HepG2 (cell line): ENCODE measurements around the gene KRTCAP2. TPM values are rescaled to one million over a fixed set of nuclear protein-coding genes. Genes with fewer than 3 reads are reported as not detected.

ENCODE experiments used
- CBX5 ChIP-seq: sonication (generic); formaldehyde crosslinking; IDR thresholded peaks from 2 replicates; pipeline ENCODE4 v1.4.0; 2020; ENCODE audit warnings: missing genetic modification reagents, borderline replicate concordance
- HOXA3 ChIP-seq: sonication (generic); formaldehyde crosslinking; IDR thresholded peaks from 2 replicates; pipeline ENCODE4 v1.5.0; 2020; ENCODE audit warnings: missing genetic modification reagents
- MIER3 ChIP-seq: IDR thresholded peaks from 2 replicates; pipeline ENCODE4 v1.6.1; 2016; ENCODE audit warnings: missing compliant biosample characterization, borderline replicate concordance
- SAP130 ChIP-seq: IDR thresholded peaks from 2 replicates; pipeline ENCODE4 v1.6.1; 2016; ENCODE audit warnings: low read depth
- SMAD3 ChIP-seq: sonication (generic); formaldehyde crosslinking; IDR thresholded peaks from 2 replicates; pipeline ENCODE4 v1.4.0; 2020; ENCODE audit warnings: missing genetic modification reagents
- SUZ12 ChIP-seq: fragments of 150-350 bp; IDR thresholded peaks from 2 replicates; pipeline ENCODE4 v1.6.1; 2014; ENCODE audit warnings: low read depth, low read length
- TEAD3 ChIP-seq: optimal IDR thresholded peaks from 2 replicates; pipeline ENCODE3; 2016; ENCODE audit warnings: borderline replicate concordance
- XRCC5 ChIP-seq: fragments of 200-400 bp; formaldehyde crosslinking; optimal IDR thresholded peaks from 2 replicates; pipeline ENCODE3; 2017; ENCODE audit warnings: mild to moderate bottlenecking, low read length
- YY1 ChIP-seq: IDR thresholded peaks from 2 replicates; pipeline ENCODE4 v1.6.1; 2011; ENCODE audit warnings: low read length, low read depth, moderate library complexity, mild to moderate bottlenecking; ENCODE audit not compliant: insufficient read depth, insufficient replicate concordance
- ZNF264 ChIP-seq: sonication (generic); formaldehyde crosslinking; IDR thresholded peaks from 2 replicates; pipeline ENCODE4 v1.4.0; 2020; ENCODE audit warnings: missing genetic modification reagents
- ZNF891 ChIP-seq: sonication (generic); formaldehyde crosslinking; IDR thresholded peaks from 2 replicates; pipeline ENCODE4 v1.5.0; 2020; ENCODE audit warnings: mild to moderate bottlenecking, missing genetic modification reagents
- polyA plus RNA-seq, 8 experiments: library from polyadenylated mRNA; depleted of rRNA in 3 of 8; stranded (reverse) in 7 of 8; unstranded in 1 of 8; fragments of >200 nt; fragmentation: Illumina TruSeq in 4 of 8; extraction: Trizol in 4 of 8; gene quantifications; 2 replicates each; pipeline versions ENCODE4 v1.2.1 to v1.2.3, GENCODE V29; 2011 to 2016; ENCODE audit warnings: low read depth in 4 of 8, missing spikeins in 1 of 8, mixed read lengths in 1 of 8; ENCODE audit not compliant: insufficient read depth in 1 of 8
- total RNA-seq, 5 experiments: library from RNA; depleted of rRNA; stranded (reverse); fragments of >200 nt; fragmentation: Illumina TruSeq; extraction: Trizol; gene quantifications; 2 replicates each; pipeline ENCODE4 v1.2.3, GENCODE V29; 2016; ENCODE audit warnings: low read depth in 1 of 5
- TF ChIP-seq, protein P1 (sequence below): sonication (generic); formaldehyde crosslinking; IDR thresholded peaks from 2 replicates; pipeline ENCODE4 v1.8.0; 2022; ENCODE audit warnings: missing genetic modification reagents, mild to moderate bottlenecking, inconsistent platforms, borderline replicate concordance
- TF ChIP-seq, protein P2 (sequence below): sonication (generic); formaldehyde crosslinking; IDR thresholded peaks from 2 replicates; pipeline ENCODE4 v1.8.0; 2022; ENCODE audit warnings: mild to moderate bottlenecking, missing genetic modification reagents, borderline replicate concordance
- TF ChIP-seq, protein P3 (sequence below): sonication (generic); formaldehyde crosslinking; IDR thresholded peaks from 2 replicates; pipeline ENCODE4 v1.5.0; 2020; ENCODE audit warnings: missing genetic modification reagents, mild to moderate bottlenecking, borderline replicate concordance
- TF ChIP-seq, protein P4 (sequence below): sonication (generic); formaldehyde crosslinking; IDR thresholded peaks from 2 replicates; pipeline ENCODE4 v1.9.0; 2022; ENCODE audit warnings: missing genetic modification reagents, mild to moderate bottlenecking, borderline replicate concordance
- TF ChIP-seq, protein P5 (sequence below): sonication (generic); formaldehyde crosslinking; IDR thresholded peaks from 2 replicates; pipeline ENCODE4 v1.4.0; 2020; ENCODE audit warnings: missing genetic modification reagents, borderline replicate concordance

The KRTCAP2 gene
- total and polyA plus RNA-seq, 2 of the 13 experiments (the other 11 are each of a cell fraction or from before 2014, with no cell fraction given), result 77.3 to 79.4 TPM

DNA sequence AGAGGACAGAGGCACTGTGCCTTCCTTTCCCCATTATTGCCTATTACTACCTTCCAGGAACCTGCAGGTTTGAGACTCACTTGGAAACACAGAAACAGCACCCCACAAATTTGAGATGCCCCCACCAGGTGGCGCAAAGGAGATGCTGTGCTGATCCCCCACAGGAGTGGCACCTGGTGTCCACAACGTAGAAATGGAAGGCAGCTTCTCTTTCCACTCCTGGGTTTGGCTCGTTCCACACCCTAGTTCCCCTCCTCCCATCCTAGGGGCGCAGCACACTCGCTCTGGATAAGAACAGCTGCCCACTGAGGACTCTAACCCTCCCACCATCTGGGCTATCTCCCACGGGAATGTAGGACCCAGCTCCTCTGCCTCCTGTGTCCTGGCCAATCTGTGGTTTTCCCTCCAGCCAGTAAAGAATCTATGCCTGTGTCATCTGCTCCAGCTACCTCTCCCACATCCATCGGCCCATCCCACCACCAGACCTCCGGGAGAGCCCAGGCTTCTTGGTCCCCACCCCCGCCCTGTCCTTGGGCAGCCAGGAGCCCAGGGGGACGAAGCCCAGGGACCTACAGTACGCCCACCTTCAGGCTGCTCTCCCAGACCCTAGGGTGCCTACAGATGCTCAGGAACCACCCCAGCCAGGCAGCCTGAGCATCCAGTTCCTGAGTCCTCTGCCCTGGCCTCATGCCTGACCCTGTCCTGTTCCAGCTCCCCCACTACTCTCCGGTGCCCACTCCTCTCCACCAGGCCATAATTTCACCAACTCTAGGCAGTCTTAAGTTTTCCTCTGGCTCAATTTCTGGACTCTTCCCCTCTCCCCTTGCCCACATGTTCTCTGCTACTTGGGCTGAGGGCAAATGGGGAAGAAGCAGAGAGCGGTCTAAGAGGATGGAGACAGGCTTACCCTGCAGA, 34.0 kb upstream of the KRTCAP2 start (continued):
- TF ChIP-seq XRCC5, result peak; percentile 73
- TF ChIP-seq YY1, result peak; percentile 29
- TF ChIP-seq SAP130, result peak; percentile 59
- TF ChIP-seq HOXA3 (CRISPR knock-in tag), result peak; percentile 6; the same call in 1 of the 2 replicates
- 0 out of 2 replicates have a peak, but pooled peaks have one; percentile 46 for TF ChIP-seq SMAD3
- TF ChIP-seq, protein P1, sequence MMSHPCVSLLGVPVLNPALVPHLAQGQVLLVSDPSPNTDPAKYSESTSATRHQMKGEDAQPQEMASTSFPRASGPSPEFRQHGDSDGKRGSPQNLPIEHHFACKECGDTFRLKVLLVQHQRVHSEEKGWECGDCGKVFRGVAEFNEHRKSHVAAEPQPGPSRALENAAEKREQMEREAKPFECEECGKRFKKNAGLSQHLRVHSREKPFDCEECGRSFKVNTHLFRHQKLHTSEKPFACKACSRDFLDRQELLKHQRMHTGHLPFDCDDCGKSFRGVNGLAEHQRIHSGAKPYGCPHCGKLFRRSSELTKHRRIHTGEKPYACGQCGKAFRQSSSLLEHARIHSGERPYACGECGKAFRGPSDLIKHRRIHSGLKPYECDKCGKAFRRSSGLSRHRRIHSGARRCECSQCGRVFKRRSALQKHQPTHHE (CRISPR knock-in tag), result 0 out of 2 replicates have a peak, but pooled peaks have one; percentile 54
- 0 out of 2 replicates have a peak, but pooled peaks have one; percentile 24 for TF ChIP-seq ZNF264 (CRISPR knock-in tag)
- TF ChIP-seq, protein P2, sequence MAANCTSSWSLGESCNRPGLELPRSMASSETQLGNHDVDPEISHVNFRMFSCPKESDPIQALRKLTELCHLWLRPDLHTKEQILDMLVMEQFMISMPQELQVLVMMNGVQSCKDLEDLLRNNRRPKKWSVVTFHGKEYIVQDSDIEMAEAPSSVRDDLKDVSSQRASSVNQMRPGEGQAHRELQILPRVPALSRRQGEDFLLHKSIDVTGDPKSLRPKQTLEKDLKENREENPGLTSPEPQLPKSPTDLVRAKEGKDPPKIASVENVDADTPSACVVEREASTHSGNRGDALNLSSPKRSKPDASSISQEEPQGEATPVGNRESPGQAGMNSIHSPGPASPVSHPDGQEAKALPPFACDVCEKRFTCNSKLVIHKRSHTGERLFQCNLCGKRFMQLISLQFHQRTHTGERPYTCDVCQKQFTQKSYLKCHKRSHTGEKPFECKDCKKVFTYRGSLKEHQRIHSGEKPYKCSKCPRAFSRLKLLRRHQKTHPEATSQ (CRISPR knock-in tag), result 0 out of 2 replicates have a peak, but pooled peaks have one; percentile 17
- TF ChIP-seq CBX5 (CRISPR knock-in tag), result peak; percentile 23; the same call in 1 of the 2 replicates
- TF ChIP-seq, protein P3, sequence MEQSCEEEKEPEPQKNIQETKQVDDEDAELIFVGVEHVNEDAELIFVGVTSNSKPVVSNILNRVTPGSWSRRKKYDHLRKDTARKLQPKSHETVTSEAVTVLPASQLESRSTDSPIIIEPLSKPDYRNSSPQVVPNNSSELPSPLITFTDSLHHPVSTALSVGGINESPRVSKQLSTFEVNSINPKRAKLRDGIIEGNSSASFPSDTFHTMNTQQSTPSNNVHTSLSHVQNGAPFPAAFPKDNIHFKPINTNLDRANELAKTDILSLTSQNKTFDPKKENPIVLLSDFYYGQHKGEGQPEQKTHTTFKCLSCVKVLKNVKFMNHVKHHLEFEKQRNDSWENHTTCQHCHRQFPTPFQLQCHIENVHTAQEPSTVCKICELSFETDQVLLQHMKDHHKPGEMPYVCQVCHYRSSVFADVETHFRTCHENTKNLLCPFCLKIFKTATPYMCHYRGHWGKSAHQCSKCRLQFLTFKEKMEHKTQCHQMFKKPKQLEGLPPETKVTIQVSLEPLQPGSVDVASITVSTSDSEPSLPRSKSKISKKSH (CRISPR knock-in tag), result 0 out of 2 replicates have a peak, but pooled peaks have one; percentile 40
- no peak for TF ChIP-seq SUZ12
- TF ChIP-seq, protein P4, sequence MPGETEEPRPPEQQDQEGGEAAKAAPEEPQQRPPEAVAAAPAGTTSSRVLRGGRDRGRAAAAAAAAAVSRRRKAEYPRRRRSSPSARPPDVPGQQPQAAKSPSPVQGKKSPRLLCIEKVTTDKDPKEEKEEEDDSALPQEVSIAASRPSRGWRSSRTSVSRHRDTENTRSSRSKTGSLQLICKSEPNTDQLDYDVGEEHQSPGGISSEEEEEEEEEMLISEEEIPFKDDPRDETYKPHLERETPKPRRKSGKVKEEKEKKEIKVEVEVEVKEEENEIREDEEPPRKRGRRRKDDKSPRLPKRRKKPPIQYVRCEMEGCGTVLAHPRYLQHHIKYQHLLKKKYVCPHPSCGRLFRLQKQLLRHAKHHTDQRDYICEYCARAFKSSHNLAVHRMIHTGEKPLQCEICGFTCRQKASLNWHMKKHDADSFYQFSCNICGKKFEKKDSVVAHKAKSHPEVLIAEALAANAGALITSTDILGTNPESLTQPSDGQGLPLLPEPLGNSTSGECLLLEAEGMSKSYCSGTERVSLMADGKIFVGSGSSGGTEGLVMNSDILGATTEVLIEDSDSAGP (CRISPR knock-in tag), result peak; percentile 15; the same call in 1 of the 2 replicates
- TF ChIP-seq ZNF891 (CRISPR knock-in tag), result peak; percentile 46; the same call in 1 of the 2 replicates
- peak; percentile 34 for TF ChIP-seq TEAD3
- peak; percentile 34; the same call in 1 of the 2 replicates for TF ChIP-seq MIER3
- TF ChIP-seq, protein P5, sequence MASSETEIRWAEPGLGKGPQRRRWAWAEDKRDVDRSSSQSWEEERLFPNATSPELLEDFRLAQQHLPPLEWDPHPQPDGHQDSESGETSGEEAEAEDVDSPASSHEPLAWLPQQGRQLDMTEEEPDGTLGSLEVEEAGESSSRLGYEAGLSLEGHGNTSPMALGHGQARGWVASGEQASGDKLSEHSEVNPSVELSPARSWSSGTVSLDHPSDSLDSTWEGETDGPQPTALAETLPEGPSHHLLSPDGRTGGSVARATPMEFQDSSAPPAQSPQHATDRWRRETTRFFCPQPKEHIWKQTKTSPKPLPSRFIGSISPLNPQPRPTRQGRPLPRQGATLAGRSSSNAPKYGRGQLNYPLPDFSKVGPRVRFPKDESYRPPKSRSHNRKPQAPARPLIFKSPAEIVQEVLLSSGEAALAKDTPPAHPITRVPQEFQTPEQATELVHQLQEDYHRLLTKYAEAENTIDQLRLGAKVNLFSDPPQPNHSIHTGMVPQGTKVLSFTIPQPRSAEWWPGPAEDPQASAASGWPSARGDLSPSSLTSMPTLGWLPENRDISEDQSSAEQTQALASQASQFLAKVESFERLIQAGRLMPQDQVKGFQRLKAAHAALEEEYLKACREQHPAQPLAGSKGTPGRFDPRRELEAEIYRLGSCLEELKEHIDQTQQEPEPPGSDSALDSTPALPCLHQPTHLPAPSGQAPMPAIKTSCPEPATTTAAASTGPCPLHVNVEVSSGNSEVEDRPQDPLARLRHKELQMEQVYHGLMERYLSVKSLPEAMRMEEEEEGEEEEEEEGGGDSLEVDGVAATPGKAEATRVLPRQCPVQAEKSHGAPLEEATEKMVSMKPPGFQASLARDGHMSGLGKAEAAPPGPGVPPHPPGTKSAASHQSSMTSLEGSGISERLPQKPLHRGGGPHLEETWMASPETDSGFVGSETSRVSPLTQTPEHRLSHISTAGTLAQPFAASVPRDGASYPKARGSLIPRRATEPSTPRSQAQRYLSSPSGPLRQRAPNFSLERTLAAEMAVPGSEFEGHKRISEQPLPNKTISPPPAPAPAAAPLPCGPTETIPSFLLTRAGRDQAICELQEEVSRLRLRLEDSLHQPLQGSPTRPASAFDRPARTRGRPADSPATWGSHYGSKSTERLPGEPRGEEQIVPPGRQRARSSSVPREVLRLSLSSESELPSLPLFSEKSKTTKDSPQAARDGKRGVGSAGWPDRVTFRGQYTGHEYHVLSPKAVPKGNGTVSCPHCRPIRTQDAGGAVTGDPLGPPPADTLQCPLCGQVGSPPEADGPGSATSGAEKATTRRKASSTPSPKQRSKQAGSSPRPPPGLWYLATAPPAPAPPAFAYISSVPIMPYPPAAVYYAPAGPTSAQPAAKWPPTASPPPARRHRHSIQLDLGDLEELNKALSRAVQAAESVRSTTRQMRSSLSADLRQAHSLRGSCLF (CRISPR knock-in tag), result no peak
